HEK293 (cell line): ENCODE measurements around the gene FBXL7.

Experiments used
- CTCF ChIA-PET: fragments of 350-600 bp; formaldehyde crosslinking; extraction: SDS; loops from one replicate; lab custom pipeline; 2021; ENCODE audit warnings: antibody characterized with exemption; lab: Yijun Ruan, JAX
- POLR2A ChIA-PET: fragments of 300-600 bp; formaldehyde crosslinking; extraction: SDS; loops from one replicate; lab custom pipeline; 2020; ENCODE audit warnings: antibody characterized with exemption, inconsistent platforms; lab: Yijun Ruan, JAX
- H3K27ac ChIP-seq: fragments of 200-500 bp; sonication (Bioruptor generic); 2 replicates; pipeline ENCODE4 v1.5.1; 2014; ENCODE audit warnings: low read depth, low read length, control low read depth, inconsistent platforms; ENCODE audit errors: extremely low read depth
- H3K36me3 ChIP-seq, 2 experiments: fragments of 200-500 bp in 1 of 2; sonication (Bioruptor generic) in 1 of 2; 1 replicate in 1 of 2; 2 replicates in 1 of 2; pipeline ENCODE4 v1.5.1; 2014 to 2017; ENCODE audit warnings: inconsistent platforms in 2 of 2, low read length in 2 of 2; ENCODE audit not compliant: control insufficient read depth in 2 of 2, insufficient read depth in 1 of 2
- H3K4me1 ChIP-seq: fragments of 200-500 bp; sonication (Bioruptor generic); 2 replicates; pipeline ENCODE4 v1.5.1; 2014; ENCODE audit warnings: mild to moderate bottlenecking, low read length, inconsistent platforms; ENCODE audit not compliant: control insufficient read depth, insufficient read depth
- H3K4me3 ChIP-seq: 2 replicates; pipeline ENCODE4 v1.5.1; 2011; ENCODE audit warnings: low read depth, mild to moderate bottlenecking, control low read depth, low read length, moderate library complexity
- H3K9me3 ChIP-seq: fragments of 200-500 bp; sonication (Bioruptor generic); 2 replicates; pipeline ENCODE4 v1.5.1; 2014; ENCODE audit warnings: low read depth, low read length, inconsistent platforms; ENCODE audit not compliant: control insufficient read depth, insufficient read depth
- BCL11A ChIP-seq: fragments of 450-650 bp; formaldehyde crosslinking; IDR thresholded peaks from 2 replicates; pipeline ENCODE4 v1.5.1; 2016; ENCODE audit warnings: low read depth, missing biosample characterization, missing genetic modification characterization
- GFI1B ChIP-seq: fragments of 450-650 bp; formaldehyde crosslinking; IDR thresholded peaks from 2 replicates; pipeline ENCODE4 v1.5.1; 2016; ENCODE audit warnings: missing biosample characterization, missing genetic modification characterization
- INSM2 ChIP-seq: fragments of 450-650 bp; formaldehyde crosslinking; IDR thresholded peaks from 2 replicates; pipeline ENCODE4 v1.5.1; 2016; ENCODE audit warnings: missing biosample characterization, missing genetic modification characterization
- PBX3 ChIP-seq: sonication (generic); formaldehyde crosslinking; IDR thresholded peaks from 2 replicates; pipeline ENCODE4 v1.8.1; 2022; ENCODE audit warnings: mild to moderate bottlenecking, moderate library complexity, missing genetic modification reagents
- PRDM2 ChIP-seq: fragments of 450-650 bp; formaldehyde crosslinking; IDR thresholded peaks from 2 replicates; pipeline ENCODE4 v1.5.1; 2016; ENCODE audit warnings: missing biosample characterization, missing genetic modification characterization, borderline replicate concordance
- SCRT2 ChIP-seq: fragments of 450-650 bp; formaldehyde crosslinking; IDR thresholded peaks from 2 replicates; pipeline ENCODE4 v1.5.1; 2016; ENCODE audit warnings: missing biosample characterization, missing genetic modification characterization
- SP3 ChIP-seq: fragments of 450-650 bp; formaldehyde crosslinking; IDR thresholded peaks from 2 replicates; pipeline ENCODE4 v1.5.1; 2016; ENCODE audit warnings: missing biosample characterization, missing genetic modification characterization
- ZFP37 ChIP-seq: fragments of 450-650 bp; formaldehyde crosslinking; IDR thresholded peaks from 2 replicates; pipeline ENCODE4 v1.5.1; 2016; ENCODE audit warnings: missing biosample characterization, missing genetic modification characterization
- ZNF138 ChIP-seq: fragments of 450-650 bp; formaldehyde crosslinking; IDR thresholded peaks from 2 replicates; pipeline ENCODE4 v1.5.1; 2016; ENCODE audit warnings: missing biosample characterization, missing genetic modification characterization, borderline replicate concordance
- ZNF169 ChIP-seq: fragments of 450-650 bp; formaldehyde crosslinking; IDR thresholded peaks from 2 replicates; pipeline ENCODE4 v1.5.1; 2016; ENCODE audit warnings: missing biosample characterization, missing genetic modification characterization
- ZNF223 ChIP-seq: fragments of 450-650 bp; formaldehyde crosslinking; IDR thresholded peaks from 2 replicates; pipeline ENCODE4 v1.5.1; 2016; ENCODE audit warnings: missing biosample characterization, missing genetic modification characterization
- ZNF335 ChIP-seq: fragments of 450-650 bp; formaldehyde crosslinking; conservative IDR thresholded peaks from 2 replicates; pipeline ENCODE4 v1.5.1; 2016; ENCODE audit warnings: missing biosample characterization, missing genetic modification characterization
- ZNF449 ChIP-seq: fragments of 450-650 bp; formaldehyde crosslinking; IDR thresholded peaks from 2 replicates; pipeline ENCODE4 v1.5.1; 2017; ENCODE audit warnings: missing biosample characterization, mild to moderate bottlenecking, missing genetic modification characterization, moderate library complexity
- ZNF626 ChIP-seq: fragments of 450-650 bp; sonication (Bioruptor Pico); formaldehyde crosslinking; IDR thresholded peaks from 2 replicates; pipeline ENCODE4 v1.5.1; 2018; ENCODE audit warnings: missing biosample characterization, missing genetic modification characterization, inconsistent platforms
- ZNF639 ChIP-seq: fragments of 450-650 bp; formaldehyde crosslinking; IDR thresholded peaks from 2 replicates; pipeline ENCODE4 v1.5.1; 2016; ENCODE audit warnings: missing biosample characterization, missing genetic modification characterization
- ZNF791 ChIP-seq: fragments of 450-650 bp; formaldehyde crosslinking; IDR thresholded peaks from 2 replicates; pipeline ENCODE4 v1.5.1; 2016; ENCODE audit warnings: missing biosample characterization, missing genetic modification characterization
- ZSCAN30 ChIP-seq: fragments of 450-650 bp; IDR thresholded peaks from 2 replicates; pipeline ENCODE4 v1.5.1; 2018; ENCODE audit warnings: missing biosample characterization, mild to moderate bottlenecking, missing genetic modification characterization, moderate library complexity

The FBXL7 gene

GRCh38 chr5:15564957-15565356 lies 65.0 kb downstream of the FBXL7 start:
- no peak for TF ChIP-seq GFI1B (tag by site-specific recombination)
- TF ChIP-seq ZNF335 (tag by site-specific recombination): no peak
- TF ChIP-seq, all 188 proteins: peak for 0
- Histone ChIP-seq H3K4me3 (no peak overlapping the region), H3K27ac (no peak overlapping the region), H3K36me3 (no peaks in the 10 kb centered on the region), H3K9me3 (no peaks in the 10 kb centered on the region), H3K4me1 (no peaks in the 10 kb centered on the region)
- POLR2A ChIA-PET: no interaction called here
- CTCF ChIA-PET: no interaction called here

GRCh38 chr5:15566306-15566705 lies 66.3 kb downstream of the FBXL7 start:
- ChIA-PET CTCF (interaction anchor here (1.6 kb wide), 1 partner anchor 32 kb away, joined by 3 read pairs; no protein-coding TSS in a partner anchor), POLR2A (no interaction called here)
- Histone ChIP-seq H3K9me3 (no peaks in the 10 kb centered on the region), H3K4me3 (no peak overlapping the region), H3K27ac (no peak overlapping the region), H3K36me3 (no peaks in the 10 kb centered on the region), H3K4me1 (no peaks in the 10 kb centered on the region)
- TF ChIP-seq INSM2 (no peak), ZNF138 (no peak), ZNF449 (tag by site-specific recombination) (no peak), ZFP37 (tag by site-specific recombination) (no peak), ZNF639 (tag by site-specific recombination) (no peak), SCRT2 (tag by site-specific recombination) (no peak), ZSCAN30 (tag by site-specific recombination) (no peak), PRDM2 (tag by site-specific recombination) (no peak), ZNF223 (tag by site-specific recombination) (no peak), SP3 (tag by site-specific recombination) (no peak), ZNF791 (tag by site-specific recombination) (no peak), PBX3 (CRISPR knock-in tag) (no peak), BCL11A (tag by site-specific recombination) (no peak), ZNF626 (tag by site-specific recombination) (no peak), ZNF169 (tag by site-specific recombination) (no peak)
